Raji (cell line): Measurements from ENCODE around the gene NINJ2.

ENCODE experiments used
- POLR2A ChIP-seq: IDR thresholded peaks from 2 replicates; pipeline ENCODE4 v1.6.1; 2011; ENCODE audit warnings: low read depth, low read length, control low read depth; ENCODE audit not compliant: insufficient read depth

The NINJ2 gene

GRCh38 chr12:561908-562593 is 101.2 kb downstream of the NINJ2 start:
- no peak for TF ChIP-seq POLR2A

GRCh38 chr12:561391-561705 is 101.9 kb downstream of the NINJ2 start:
- no peak for TF ChIP-seq POLR2A

- no peak for TF ChIP-seq POLR2A
These were observed 102.4 kb downstream of the NINJ2 start for GRCh38 chr12:560691-561390.

- no peak for TF ChIP-seq POLR2A
These were observed 103.3 kb downstream of the NINJ2 start for GRCh38 chr12:559906-560455.

DNA sequence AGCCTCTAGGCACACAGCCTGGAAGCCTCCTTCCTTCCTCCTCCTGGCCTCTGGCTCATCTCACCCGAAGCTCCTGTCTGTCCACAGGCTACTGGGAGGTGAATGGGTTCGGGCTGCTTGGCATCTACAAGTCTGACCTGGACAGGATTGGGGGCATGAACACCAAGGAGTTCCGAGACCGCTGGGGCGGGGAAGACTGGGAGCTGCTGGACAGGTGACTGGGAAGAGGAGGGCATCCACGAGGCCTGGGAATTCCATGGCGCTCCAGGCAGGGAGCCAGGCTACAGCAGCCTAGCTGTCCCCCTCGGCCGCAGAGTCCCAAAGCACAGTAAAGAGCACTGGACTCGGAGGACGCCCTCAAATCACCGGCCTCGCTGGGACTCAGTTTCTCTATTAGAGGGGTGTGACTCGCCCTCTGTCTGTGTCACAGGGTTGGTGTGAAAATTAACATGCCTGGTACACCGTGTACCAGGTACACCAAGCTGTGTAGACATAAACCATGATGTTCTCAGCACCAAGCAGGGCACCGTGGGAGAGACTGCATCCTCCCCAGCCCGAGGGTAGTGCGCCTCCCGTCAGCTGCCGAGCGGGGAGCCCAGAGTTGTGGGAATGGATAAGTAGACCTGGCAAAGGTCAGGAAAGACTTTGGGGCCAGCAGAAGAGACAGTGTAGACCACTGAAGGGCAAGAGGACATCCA is 103.9 kb downstream of the NINJ2 start:
- no peak for TF ChIP-seq POLR2A

DNA sequence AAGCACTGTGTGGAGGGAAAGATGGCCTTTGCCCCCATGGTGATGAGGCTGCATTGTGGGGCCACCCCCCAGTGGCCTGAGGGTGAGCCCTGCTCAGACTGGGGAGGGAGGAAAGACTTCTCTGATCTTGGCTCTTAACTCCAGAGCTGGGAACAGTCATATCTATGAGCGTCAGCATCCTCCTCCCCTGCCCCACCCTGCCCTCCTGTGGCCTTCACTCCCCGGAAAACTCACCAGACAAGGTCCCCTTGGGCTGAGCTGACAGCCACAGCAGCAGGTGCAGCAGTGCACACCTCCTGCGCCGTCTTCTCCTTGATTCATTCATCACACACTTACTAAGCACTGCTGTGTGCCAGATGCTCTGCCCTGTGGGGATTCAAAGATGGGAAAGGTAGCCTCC is 104.7 kb downstream of the NINJ2 start:
- no peak for TF ChIP-seq POLR2A

GRCh38 chr12:556498-556897 is 106.7 kb downstream of the NINJ2 start:
- no peak for TF ChIP-seq POLR2A

DNA sequence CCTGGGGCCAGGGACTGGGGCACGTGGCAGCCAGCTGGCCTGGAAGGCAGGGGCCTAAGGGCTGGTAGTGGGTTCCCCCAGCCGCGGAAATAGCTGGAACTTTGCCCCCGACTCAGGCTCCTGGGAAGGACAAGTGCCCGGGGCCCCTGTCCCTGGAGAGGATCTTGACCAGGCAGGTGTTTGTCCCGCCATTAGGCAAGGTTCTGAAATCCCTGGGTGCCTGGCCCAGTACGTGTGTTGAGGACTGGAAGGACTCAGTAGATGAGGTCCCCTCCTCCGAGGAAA is 109.3 kb downstream of the NINJ2 start:
- TF ChIP-seq POLR2A = no peak

DNA sequence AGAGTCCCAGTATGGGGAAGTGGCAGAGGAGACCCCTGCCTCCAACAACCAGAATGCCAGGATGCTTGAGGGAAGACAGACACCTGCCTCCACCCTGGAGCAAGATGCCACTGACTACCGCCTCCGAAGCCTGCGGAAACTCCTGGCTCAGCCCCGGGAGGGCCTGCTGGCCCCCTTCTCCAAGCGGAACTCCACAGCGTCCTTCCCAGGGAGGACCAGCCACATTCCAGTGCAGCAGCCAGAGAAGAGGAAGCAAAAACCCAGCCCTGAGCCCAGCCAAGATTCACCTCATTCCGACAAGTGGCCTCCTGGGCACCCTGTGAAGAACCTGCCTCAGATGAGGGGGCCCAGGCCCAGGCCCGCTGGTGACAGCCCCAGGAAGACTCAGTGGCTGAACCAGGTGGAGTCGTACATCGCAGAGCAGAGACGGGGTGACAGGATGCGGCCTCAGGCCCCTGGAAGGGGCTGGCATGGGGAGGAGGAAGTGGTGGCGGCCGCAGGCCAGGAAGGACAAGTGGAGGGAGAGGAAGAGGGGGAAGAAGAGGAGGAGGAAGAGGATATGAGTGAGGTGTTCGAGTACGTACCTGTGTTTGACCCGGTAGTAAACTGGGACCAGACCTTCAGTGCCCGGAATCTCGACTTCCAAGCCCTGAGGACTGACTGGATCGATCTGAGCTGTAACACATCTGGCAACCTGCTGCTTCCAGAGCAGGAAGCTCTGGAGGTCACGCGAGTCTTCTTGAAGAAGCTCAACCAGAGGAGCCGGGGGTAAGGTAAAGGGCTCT is 109.8 kb downstream of the NINJ2 start:
- TF ChIP-seq POLR2A = no peak

GRCh38 chr12:552466-552865 is 110.8 kb downstream of the NINJ2 start:
- TF ChIP-seq POLR2A = no peak

- no peak for TF ChIP-seq POLR2A
These were observed 112.6 kb downstream of the NINJ2 start for GRCh38 chr12:550473-551260.

GRCh38 chr12:549476-550082 is 113.7 kb downstream of the NINJ2 start:
- TF ChIP-seq POLR2A = no peak

DNA sequence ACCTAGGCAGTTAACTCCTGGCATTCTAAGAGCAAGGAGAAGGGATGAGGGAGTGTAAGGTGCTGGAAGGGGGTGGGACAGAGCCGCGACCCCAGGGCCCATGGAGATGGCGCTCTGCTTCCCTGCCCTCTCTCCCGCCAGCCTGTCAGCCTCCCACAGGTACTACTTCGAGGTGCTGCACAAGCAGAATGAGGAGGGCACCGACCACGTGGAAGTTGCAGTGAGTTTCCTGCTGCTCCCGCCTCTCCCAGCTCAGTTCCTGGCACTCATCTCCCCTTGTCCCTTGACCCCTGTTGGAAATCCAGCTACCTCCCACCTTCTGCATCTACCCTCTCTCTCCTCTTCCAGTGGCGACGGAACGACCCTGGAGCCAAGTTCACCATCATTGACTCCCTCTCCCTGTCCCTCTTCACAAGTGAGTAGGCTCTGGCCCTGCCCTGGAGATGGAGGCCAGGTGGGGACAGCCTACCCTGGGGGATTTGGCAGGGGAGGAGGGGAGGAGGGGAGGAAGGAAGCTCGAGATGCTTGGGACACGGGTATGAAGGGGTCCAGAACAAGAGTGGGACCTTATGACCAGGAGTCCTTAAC is 115.3 kb downstream of the NINJ2 start:
- TF ChIP-seq POLR2A = no peak
